ENCODE measurements around the gene ITGA7.

- TF ChIP-seq, protein P1, sequence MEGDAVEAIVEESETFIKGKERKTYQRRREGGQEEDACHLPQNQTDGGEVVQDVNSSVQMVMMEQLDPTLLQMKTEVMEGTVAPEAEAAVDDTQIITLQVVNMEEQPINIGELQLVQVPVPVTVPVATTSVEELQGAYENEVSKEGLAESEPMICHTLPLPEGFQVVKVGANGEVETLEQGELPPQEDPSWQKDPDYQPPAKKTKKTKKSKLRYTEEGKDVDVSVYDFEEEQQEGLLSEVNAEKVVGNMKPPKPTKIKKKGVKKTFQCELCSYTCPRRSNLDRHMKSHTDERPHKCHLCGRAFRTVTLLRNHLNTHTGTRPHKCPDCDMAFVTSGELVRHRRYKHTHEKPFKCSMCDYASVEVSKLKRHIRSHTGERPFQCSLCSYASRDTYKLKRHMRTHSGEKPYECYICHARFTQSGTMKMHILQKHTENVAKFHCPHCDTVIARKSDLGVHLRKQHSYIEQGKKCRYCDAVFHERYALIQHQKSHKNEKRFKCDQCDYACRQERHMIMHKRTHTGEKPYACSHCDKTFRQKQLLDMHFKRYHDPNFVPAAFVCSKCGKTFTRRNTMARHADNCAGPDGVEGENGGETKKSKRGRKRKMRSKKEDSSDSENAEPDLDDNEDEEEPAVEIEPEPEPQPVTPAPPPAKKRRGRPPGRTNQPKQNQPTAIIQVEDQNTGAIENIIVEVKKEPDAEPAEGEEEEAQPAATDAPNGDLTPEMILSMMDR (conservative IDR thresholded peaks at IDR 0.05; ENCODE audit: low read depth, low read length), result no peak
- no peak for TF ChIP-seq EZH2 (IDR thresholded peaks at IDR 0.05; ENCODE audit: borderline replicate concordance, low read depth, low read length, poor library complexity, severe bottlenecking)
Observed at GRCh38 chr12:55684761-55685370, 22.8 kb downstream of the ITGA7 start.
